Measurements from ENCODE around the gene TADA2B.

TADA2B gene

DNA sequence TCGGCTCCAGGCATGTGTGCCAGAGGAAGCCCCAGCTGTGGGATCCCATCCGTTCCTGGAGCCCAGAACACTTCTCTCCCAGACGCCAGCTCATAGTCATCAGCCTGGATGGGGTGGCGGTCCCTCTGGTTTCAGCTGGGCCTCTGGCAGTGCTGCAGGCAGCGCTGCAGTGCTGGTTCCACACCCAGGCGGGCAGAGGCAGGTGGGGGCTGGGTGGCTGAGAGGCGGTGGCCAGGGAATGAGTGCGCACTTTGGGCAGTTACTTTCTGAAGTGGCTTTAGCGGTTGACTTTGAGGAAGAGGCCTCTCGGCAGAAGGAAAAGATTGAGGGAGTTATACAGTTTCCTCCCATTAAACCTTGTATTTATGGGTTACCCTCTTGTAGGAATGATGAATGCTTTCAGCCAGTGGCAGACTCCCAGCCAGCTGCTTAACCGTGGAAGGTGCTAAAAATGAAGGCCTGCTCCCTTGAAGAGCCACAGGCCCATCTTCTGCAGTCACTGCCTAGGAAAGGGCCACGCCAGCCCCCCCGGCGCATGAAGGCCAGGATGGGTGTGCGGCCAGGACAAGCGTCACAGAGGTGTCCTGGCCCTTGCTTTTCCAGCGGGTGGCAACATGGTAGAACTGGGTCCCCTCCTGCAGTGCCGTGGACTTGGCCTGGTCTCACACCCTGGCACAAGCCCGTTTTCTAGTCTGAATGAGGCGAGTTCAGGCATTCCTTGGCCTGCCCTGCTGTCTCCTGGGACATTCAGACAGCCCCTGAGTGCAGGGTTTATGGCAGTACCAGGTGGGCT is 9.9 kb downstream of the TADA2B start:
- H3K4me1 Mint-ChIP-seq: peaks cover 16% of the 10 kb centered on the region
- no peaks in the 10 kb centered on the region for H3K27me3 Mint-ChIP-seq
- no peak overlapping the region for H3K4me3 Mint-ChIP-seq
- ATAC-seq (peak; percentile 47), DNase-seq (no peak)
- H3K27ac Mint-ChIP-seq: no peak overlapping the region
- H3K9me3 Mint-ChIP-seq: no peaks in the 10 kb centered on the region
- H3K36me3 Mint-ChIP-seq (ENCODE audit: low read depth): peaks cover 11% of the 10 kb centered on the region

DNA sequence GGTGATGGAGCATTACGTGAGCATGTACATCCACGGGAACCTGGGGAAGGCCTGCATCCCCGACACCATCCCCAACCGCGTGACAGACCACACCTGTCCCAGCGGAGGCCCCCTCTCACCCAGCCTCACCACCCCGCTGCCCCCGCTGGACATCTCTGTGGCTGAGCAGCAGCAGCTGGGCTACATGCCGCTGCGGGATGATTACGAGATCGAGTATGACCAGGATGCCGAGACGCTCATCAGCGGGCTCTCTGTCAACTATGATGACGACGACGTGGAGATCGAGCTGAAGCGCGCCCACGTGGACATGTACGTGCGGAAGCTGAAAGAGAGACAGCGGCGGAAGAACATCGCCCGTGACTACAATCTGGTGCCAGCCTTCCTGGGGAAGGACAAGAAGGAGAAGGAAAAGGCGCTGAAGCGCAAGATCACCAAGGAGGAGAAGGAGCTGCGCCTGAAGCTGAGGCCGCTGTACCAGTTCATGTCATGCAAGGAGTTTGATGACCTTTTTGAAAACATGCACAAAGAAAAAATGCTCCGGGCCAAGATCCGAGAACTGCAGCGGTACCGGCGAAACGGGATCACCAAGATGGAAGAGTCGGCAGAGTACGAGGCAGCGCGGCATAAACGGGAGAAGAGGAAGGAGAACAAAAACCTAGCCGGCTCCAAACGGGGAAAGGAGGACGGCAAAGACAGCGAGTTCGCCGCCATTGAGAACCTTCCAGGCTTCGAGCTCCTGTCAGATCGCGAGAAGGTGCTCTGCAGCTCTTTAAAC is 11.1 kb downstream of the TADA2B start:
- no peak overlapping the region for H3K27ac Mint-ChIP-seq
- ATAC-seq (no peak), DNase-seq (no peak)
- H3K4me1 Mint-ChIP-seq: peaks cover 12% of the 10 kb centered on the region
- H3K27me3 Mint-ChIP-seq: no peaks in the 10 kb centered on the region
- no peak overlapping the region for H3K4me3 Mint-ChIP-seq
- H3K9me3 Mint-ChIP-seq: no peaks in the 10 kb centered on the region
- peaks cover 21% of the 10 kb centered on the region for H3K36me3 Mint-ChIP-seq (ENCODE audit: low read depth)

DNA sequence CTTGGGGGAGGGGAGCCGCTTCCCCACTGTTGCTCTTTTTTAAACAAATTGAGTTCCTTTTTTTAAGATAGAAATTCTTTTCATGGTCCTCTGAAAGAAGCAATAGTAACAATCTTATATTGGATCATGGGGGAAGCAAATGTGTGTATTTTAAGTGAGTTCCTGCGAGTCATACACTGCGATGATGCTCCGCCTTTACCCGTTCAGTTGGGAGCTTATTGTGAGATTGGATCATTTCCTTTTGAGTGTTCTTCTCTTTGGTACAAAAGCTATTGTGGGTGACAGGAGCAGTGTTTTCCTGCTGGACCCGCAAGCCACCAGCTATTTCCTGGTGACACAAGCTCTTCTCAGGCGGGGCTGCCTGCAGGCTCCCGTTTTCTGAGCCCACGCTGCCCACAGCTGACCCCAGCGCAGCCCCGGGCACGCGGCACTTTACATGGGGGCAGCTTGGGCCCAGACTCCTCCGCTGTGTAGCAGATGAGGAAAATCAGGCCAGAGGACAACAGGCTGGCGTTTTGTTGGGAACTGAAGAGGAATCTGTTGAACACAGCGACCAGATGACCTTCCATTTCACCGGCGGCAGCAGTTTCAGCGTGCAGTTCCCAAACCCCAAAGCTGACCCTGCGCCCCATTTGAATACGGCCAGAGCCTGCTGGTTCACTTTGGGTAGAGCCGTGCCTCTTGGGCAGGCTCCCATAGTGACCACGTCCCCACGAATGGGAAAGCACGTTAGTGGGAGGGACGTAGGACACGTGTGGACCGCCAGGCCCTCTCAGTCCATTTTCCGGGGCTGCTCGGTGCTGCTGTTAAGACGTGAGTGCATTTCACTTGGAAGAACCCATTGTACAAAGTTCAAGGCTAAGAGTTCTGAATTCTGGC is 12.2 kb downstream of the TADA2B start:
- DNase-seq (no peak), ATAC-seq (no peak)
- peaks cover 12% of the 10 kb centered on the region for H3K4me1 Mint-ChIP-seq
- H3K27ac Mint-ChIP-seq: no peak overlapping the region
- H3K9me3 Mint-ChIP-seq: no peaks in the 10 kb centered on the region
- no peak overlapping the region for H3K4me3 Mint-ChIP-seq
- H3K36me3 Mint-ChIP-seq (ENCODE audit: low read depth): peaks cover 29% of the 10 kb centered on the region
- H3K27me3 Mint-ChIP-seq: no peaks in the 10 kb centered on the region

DNA sequence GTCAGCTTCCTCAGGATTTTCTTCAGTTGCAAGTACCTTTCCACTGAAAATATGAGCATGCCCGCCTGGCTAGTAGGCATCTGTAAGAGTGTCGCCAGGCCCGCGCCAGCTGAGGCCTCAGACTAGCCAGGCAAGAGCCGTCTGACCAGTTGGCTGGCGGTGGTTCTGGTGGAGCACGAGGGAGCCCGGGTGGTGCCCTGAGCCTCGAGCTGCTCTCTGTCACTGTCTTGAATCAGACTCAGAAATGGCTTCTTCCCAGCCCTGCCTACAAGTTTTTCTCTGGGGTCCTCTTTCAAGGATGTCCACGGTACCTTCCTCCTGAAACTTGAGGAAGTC is 12.8 kb downstream of the TADA2B start:
- H3K27ac Mint-ChIP-seq: peak overlapping the region; percentile 42
- ATAC-seq: no peak

DNA sequence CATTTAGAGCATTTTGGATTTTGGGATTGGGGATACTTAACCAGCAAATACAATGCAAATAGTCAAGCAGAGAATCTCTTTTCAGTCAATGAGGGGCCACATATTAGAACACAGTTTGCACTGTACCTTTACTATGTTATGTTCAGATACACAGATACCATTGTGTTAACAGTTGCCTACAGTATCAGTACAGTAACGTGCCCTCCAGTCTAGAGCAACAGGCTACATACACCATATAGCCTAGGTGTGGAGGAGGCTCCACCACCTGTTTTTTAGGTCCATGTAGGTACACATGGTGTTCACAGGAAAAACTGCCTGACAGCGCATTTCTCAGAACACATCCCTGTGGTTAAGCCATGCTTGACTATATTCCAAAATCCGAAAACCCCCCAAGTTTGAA is 15.6 kb downstream of the TADA2B start:
- H3K4me1 Mint-ChIP-seq: peaks cover 2% of the 10 kb centered on the region
- DNase-seq (no peak), ATAC-seq (no peak)
- H3K27ac Mint-ChIP-seq: peak overlapping the region; percentile 27
- H3K9me3 Mint-ChIP-seq: no peaks in the 10 kb centered on the region
- no peak overlapping the region for H3K4me3 Mint-ChIP-seq
- no peaks in the 10 kb centered on the region for H3K27me3 Mint-ChIP-seq
- H3K36me3 Mint-ChIP-seq (ENCODE audit: low read depth): peaks cover 55% of the 10 kb centered on the region

More for the DNA sequence above, 12.8 kb downstream of the TADA2B start:
- Mint-ChIP-seq H3K27me3 (no peaks in the 10 kb centered on the region), H3K9me3 (no peaks in the 10 kb centered on the region), H3K36me3 (ENCODE audit: low read depth) (peaks cover 34% of the 10 kb centered on the region), H3K4me3 (no peak overlapping the region), H3K4me1 (peaks cover 12% of the 10 kb centered on the region)
- no peak for DNase-seq

DNA sequence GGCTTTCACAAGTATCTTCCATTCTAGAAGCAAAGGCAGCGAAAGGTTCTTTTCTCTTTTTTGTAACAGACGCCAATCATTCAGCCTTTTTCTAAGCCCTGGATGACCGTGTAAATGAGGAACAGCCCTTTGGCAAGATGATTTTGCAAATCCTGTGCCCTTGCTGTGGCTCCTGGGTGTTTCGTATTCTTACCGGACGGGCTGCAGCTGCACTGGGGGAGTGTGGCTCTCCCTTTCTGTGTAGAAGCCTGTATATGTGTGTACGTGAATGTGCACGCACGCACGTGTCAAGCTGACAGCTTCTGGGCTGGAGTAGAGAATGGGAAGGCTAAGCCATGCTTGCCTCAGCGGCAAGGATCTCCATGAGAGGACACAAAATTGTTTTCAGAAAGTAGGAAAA is 16.5 kb downstream of the TADA2B start:
- peaks cover 8% of the 10 kb centered on the region for H3K4me1 Mint-ChIP-seq
- H3K9me3 Mint-ChIP-seq: no peaks in the 10 kb centered on the region
- H3K27ac Mint-ChIP-seq: peak overlapping the region; percentile 27
- ATAC-seq (no peak), DNase-seq (no peak)
- no peaks in the 10 kb centered on the region for H3K27me3 Mint-ChIP-seq
- no peak overlapping the region for H3K4me3 Mint-ChIP-seq
- H3K36me3 Mint-ChIP-seq (ENCODE audit: low read depth): peaks cover 54% of the 10 kb centered on the region

DNA sequence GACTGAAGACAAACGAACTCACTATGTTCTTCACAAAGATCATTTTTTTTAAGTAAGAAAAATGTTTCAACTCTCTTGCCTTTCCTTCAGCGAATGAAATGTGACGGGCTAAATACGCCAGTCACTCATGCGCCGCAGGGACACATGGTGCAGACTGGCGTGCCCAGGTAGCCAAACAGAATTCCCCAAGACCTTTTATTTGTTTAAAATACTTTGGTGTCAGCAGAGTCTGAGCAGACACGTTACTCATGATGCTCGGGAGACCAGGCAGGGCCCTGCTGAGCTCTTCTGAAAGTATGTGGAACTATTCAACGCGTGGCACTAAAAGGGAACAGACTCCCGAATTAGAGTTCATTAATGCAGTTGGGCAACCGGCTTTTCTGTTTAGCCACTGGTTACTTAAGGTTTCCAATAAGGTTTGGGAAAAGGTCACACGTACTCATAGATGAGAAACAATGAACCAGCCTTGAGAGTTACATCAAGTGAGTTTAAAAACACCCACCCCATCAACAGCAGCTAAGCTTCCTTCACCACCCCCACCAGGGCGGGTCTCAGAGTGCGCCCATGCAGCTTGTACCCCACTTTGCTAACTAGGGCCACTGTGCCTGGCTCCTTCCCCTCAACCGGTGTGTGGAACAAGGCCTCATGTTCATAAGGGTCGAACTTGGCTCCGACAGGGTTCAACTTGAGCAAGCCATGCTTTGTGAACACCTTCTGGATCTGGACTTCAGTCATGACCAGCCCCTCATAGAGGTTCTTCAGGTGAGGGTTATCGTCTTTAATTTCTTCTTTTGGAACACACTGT is 17.4 kb downstream of the TADA2B start:
- Mint-ChIP-seq H3K4me3 (no peak overlapping the region), H3K9me3 (no peaks in the 10 kb centered on the region), H3K27me3 (no peaks in the 10 kb centered on the region), H3K4me1 (peaks cover 16% of the 10 kb centered on the region), H3K27ac (peak overlapping the region; percentile 22), H3K36me3 (ENCODE audit: low read depth) (peaks cover 61% of the 10 kb centered on the region)
- ATAC-seq (no peak), DNase-seq (no peak)

DNA sequence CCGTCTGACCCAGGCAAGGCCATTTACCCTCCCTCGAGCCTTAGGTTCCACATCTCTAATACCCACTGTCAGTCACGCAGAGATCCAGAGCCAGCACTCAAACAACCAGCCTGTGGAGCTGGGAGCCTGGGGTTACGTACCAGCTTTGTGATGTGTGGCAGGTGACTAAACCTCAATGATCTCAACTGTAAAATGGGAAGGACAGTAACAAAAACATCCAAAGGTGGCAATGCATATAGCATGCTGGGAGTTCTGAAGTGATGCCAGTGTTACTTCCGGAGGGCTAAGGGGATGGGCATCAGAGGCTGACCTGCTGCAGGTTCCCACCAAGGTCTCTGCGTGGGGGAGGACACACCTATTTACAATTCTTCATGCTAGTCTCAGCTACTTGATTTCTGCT is 18.6 kb downstream of the TADA2B start:
- H3K36me3 Mint-ChIP-seq (ENCODE audit: low read depth): peaks cover 73% of the 10 kb centered on the region
- H3K4me1 Mint-ChIP-seq: peaks cover 27% of the 10 kb centered on the region
- no peaks in the 10 kb centered on the region for H3K9me3 Mint-ChIP-seq
- no peak overlapping the region for H3K4me3 Mint-ChIP-seq
- H3K27ac Mint-ChIP-seq: no peak overlapping the region
- no peaks in the 10 kb centered on the region for H3K27me3 Mint-ChIP-seq
- ATAC-seq (no peak), DNase-seq (no peak)

DNA sequence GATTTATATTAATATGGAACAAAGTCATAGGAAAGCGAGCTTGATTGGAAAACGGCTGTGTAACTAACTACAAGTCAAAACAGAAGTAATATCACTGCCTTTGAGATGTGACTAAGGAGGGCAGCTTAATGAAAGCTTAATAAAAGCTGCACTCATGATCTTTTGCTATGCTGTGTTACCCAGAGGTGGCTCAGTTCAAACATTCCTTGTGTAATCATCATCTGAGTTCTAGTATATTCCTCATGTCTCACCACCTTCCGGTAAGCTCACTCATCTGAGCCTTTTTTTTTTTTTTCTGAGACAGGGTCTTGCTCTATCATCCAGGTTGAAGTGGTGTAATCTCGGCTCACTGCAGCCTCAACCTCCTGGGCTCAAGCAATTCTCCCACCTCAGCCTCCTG is 19.6 kb downstream of the TADA2B start:
- Mint-ChIP-seq H3K4me1 (peaks cover 32% of the 10 kb centered on the region), H3K36me3 (ENCODE audit: low read depth) (peaks cover 75% of the 10 kb centered on the region), H3K9me3 (no peaks in the 10 kb centered on the region), H3K27ac (peak overlapping the region; percentile 46), H3K27me3 (no peaks in the 10 kb centered on the region), H3K4me3 (no peak overlapping the region)
- DNase-seq (no peak), ATAC-seq (no peak)

DNA sequence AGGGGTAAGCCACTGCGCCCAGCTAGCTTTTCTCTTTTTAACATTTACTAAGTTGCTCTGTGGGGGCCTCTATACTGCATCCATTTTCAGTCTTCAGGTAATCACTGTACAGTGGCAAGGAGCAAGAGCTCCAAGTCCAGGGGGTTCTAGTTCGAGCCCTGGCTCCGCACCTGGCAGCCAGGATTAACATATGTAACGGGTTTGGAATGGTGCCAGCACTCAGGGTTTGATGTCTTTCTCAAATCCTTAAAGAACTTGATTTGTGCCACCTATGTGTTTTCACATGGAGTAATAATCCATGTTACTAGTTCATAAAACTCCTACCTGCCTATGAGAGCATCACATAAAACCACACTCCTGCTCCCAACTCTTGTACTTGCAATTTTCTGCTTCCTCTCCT is 20.2 kb downstream of the TADA2B start:
- no peak overlapping the region for H3K27ac Mint-ChIP-seq
- no peak for ATAC-seq
- peaks cover 35% of the 10 kb centered on the region for H3K4me1 Mint-ChIP-seq
- H3K36me3 Mint-ChIP-seq (ENCODE audit: low read depth): peaks cover 75% of the 10 kb centered on the region
- H3K4me3 Mint-ChIP-seq: no peak overlapping the region
- DNase-seq: no peak
- H3K27me3 Mint-ChIP-seq: no peaks in the 10 kb centered on the region
- no peaks in the 10 kb centered on the region for H3K9me3 Mint-ChIP-seq

DNA sequence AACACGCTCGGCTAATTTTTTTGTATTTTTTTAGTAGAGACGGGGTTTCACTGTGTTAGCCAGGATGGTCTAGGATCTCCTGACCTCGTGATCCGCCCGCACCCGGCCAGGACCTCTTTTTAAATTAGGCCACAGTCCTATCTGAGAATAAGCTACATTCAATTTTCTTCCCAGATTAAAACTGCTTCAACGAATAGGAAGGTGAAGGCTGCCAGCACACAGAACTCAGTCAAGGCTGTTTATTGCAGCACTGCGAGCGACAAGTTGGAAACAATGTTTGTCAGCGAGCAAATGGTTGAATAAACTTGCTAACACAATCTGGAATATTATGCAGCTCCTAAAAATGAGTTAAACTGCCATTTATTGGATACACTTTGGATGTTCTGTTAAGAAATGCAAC is 22.8 kb downstream of the TADA2B start:
- H3K4me3 Mint-ChIP-seq: peak overlapping the region; percentile 94
- no peak for DNase-seq
- peaks cover 2% of the 10 kb centered on the region for H3K27me3 Mint-ChIP-seq
- peaks cover 54% of the 10 kb centered on the region for H3K36me3 Mint-ChIP-seq (ENCODE audit: low read depth)
- peaks cover 46% of the 10 kb centered on the region for H3K4me1 Mint-ChIP-seq
- no peaks in the 10 kb centered on the region for H3K9me3 Mint-ChIP-seq
- no peak for ATAC-seq
- H3K27ac Mint-ChIP-seq: peak overlapping the region; percentile 94

DNA sequence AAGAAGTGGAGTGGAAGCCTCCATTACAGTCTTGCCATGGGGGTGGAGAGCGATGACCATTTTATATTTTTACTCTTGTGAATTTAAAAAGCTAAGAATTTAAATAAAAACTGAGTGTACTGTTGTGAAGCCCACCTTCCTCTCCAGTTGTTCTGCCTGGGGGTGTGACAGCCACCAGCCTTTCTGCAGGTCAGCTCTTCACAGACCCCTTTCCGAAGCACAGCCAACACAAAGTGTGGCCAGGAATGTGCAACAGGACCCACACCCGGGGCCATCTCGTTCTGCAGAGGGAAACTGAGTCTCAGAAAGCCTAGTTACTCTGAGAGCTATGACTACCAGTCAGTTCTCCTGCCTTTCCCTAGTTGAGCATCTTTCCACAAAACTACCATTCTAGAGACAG is 23.3 kb downstream of the TADA2B start:
- Mint-ChIP-seq H3K9me3 (no peaks in the 10 kb centered on the region), H3K36me3 (ENCODE audit: low read depth) (peaks cover 49% of the 10 kb centered on the region), H3K4me1 (peaks cover 46% of the 10 kb centered on the region), H3K27me3 (peaks cover 2% of the 10 kb centered on the region), H3K27ac (peak overlapping the region; percentile 94), H3K4me3 (peak overlapping the region; percentile 94)
- DNase-seq: no peak
- no peak for ATAC-seq

DNA sequence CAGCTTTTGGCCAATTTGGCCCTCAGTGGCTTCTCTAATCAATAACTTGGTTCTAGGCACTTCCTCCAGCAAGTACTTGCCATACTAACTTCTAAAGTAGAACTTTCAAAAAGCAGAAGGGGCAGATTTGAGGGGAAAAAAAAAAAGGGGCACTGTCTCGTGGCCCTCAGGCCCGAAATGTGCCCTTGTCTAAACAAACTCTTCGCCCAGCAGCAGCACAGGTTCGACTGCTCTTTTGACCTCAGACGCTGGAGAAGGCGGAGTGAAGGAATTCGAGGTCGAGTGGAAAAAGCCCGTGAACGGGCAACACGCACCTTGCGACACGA is 23.9 kb downstream of the TADA2B start:
- peaks cover 46% of the 10 kb centered on the region for H3K4me1 Mint-ChIP-seq
- peaks cover 43% of the 10 kb centered on the region for H3K36me3 Mint-ChIP-seq (ENCODE audit: low read depth)
- peak overlapping the region; percentile 94 for H3K4me3 Mint-ChIP-seq
- no peak for ATAC-seq
- no peaks in the 10 kb centered on the region for H3K9me3 Mint-ChIP-seq
- H3K27ac Mint-ChIP-seq: peak overlapping the region; percentile 94
- no peak for DNase-seq
- peaks cover 2% of the 10 kb centered on the region for H3K27me3 Mint-ChIP-seq
